ENCODE data around the gene SLC35A3.

DNA sequence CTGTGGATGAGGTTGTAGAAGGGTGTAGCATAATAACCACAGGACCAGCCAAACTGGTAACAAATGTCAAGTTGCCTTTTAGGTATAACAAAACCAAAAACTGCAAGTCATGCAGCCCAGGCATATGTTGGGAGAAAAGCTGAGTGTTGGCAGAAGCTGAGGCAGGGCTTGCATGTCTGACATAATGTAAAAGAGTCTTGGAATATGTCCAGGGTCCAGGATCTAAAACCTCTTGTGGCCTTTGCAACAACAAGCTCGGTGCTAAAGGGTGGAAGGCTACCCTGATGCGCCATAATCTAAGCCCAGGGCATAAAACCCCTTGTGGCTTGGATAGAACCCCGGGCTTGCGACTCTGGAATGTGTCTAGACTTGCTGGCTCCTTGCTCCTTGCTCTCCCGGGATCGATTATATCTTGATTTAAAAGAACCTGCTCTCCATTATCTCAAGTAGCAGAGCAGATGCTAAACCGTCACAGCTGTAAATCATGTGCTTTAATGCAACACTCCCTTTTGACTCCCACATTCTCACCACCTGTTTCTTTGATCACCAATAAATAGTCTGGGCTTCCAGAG, 26.5 kb upstream of the SLC35A3 start:
- TF ChIP-seq EZH2 (IDR thresholded peaks at IDR 0.05), result no peak
- TF ChIP-seq, protein P1, sequence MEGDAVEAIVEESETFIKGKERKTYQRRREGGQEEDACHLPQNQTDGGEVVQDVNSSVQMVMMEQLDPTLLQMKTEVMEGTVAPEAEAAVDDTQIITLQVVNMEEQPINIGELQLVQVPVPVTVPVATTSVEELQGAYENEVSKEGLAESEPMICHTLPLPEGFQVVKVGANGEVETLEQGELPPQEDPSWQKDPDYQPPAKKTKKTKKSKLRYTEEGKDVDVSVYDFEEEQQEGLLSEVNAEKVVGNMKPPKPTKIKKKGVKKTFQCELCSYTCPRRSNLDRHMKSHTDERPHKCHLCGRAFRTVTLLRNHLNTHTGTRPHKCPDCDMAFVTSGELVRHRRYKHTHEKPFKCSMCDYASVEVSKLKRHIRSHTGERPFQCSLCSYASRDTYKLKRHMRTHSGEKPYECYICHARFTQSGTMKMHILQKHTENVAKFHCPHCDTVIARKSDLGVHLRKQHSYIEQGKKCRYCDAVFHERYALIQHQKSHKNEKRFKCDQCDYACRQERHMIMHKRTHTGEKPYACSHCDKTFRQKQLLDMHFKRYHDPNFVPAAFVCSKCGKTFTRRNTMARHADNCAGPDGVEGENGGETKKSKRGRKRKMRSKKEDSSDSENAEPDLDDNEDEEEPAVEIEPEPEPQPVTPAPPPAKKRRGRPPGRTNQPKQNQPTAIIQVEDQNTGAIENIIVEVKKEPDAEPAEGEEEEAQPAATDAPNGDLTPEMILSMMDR (IDR thresholded peaks at IDR 0.05), result no peak

Data from neural progenitor cell (in vitro differentiated cells).